Fibroblast of skin of back (primary cell): ENCODE data around the gene PTPRC.

Experiments used
- DNase-seq: peaks from one replicate; pipeline ENCODE4 v3.0.0-alpha.2; 2013

The PTPRC gene

DNA sequence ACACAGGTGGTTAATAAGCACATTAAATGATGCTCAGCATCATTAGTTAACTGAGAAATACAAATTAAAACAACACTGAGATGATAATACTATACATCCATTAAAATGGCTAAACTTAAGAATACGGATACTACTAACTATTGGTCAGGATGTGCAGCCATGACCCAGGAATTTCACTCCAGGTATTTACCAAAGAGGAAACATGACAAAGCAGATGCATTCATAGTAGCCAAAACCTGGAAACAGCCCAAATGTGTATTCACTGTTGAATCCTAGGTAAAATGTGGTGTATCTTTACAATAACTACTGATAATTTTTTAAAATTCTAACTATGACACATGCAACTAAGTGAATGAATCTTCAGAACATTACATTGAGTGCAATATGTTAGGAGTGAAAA is 73.0 kb downstream of the PTPRC start:
- no peak for DNase-seq

DNA sequence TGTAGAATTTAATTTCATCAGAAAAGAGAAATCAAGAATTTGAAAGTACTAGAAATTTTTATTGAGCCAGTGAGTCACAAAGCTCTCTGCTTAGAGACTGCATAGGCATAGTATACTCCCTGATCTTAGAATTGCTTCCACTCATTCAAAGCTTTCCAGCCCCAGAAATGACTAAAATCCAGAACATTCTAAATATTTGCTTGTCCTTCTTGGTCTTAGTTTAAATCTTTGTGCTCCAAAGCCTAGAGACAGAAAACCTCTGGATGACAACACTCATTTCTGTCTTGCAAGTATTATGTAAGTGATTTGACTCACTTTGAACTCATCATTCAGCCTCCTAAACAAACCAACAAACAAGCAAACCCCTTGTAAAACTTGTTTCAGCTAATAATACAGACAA is 74.2 kb downstream of the PTPRC start:
- DNase-seq = peak; percentile 50

DNA sequence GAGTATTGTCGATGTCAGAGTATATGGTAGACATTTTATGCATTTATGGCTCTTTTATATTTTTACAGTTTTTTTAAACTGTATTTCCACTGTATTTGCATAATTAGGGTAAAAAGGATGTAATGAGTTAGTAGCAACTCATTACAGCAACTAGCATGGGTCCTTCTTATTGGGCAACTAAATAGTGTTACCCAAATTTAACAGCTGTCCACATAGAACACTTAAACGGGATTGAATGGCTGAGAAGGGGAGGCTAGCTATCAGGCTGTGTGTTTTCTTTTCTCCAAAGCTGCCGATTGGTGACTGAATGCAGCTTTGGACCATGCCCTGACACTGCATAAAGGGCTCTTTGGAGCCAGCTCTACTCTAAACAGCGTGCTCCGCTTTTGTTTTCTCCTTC is 75.4 kb downstream of the PTPRC start:
- no peak for DNase-seq

DNA sequence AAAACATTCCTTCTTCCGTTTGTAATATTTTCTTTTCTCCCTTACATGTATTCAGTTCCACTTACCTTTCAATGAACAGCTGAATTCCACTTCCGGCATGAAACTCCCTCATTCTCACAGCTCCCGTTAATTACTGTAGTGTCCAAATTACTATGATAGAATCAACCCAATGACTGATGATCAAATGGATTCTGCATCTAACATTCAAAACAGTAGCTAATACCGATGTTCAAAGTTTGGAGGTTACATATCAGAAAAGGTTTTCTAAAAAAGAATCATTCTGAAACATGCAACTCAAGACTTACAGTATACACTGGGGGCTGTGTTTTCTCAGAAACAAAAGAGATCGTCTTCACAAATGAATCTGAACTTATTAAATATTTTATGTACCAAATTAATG is 77.2 kb downstream of the PTPRC start:
- no peak for DNase-seq

DNA sequence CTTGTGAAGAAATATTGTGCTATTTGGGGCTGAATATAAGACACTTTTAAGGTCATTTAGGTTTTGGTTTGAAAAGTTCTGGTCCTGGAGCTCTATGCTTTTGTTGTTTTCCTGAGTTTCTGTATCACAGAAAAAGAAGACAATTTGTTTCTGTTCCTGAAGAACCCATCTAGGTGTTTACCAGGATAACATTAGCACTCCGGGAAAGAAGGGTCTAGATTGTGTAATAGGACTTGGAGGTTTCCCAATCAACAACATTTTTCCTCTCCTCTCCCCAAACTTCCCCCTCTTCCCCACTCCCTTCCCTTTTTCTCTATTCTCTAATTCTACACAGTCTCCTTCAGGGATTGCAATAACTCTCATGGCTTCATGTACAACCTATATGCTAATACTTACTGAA is 78.7 kb downstream of the PTPRC start:
- DNase-seq = no peak

DNA sequence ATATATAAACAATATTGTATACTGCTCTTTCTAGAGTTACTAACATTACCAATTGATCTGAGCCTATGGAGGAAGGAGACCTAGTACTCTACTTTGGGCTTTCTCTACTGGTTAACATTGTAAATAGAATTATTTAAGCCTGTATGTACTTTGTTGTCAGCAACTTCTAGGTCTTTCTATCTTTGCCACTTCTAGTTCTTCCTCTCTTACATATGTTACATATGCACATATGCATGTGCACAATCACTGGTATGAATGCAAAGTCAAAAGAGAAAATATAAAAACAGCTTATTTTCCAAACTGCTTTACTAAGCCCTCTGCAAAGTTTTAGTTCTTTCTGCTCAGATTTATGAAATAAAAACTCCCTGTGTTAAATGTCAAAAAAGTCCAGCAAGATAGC is 84.3 kb downstream of the PTPRC start:
- no peak for DNase-seq

DNA sequence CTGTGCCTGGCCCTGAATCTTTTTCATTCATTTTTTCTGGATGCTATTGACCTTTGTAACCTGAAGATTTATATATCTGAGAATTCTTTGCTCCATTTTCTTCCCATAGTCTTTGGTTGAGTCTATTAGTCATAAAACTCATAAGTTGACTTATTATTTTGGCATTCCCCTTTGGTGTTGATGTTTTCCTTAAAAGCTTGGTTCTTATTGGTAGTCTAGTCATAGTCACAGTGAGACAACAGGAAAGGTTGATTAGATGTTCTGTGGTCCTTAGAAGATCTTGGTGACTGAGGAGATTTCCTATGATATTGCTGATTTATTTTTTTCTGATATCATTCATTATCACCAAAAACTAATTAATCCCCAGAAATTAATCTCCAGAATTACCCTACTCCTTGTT is 86.2 kb downstream of the PTPRC start:
- DNase-seq = peak; percentile 47

DNA sequence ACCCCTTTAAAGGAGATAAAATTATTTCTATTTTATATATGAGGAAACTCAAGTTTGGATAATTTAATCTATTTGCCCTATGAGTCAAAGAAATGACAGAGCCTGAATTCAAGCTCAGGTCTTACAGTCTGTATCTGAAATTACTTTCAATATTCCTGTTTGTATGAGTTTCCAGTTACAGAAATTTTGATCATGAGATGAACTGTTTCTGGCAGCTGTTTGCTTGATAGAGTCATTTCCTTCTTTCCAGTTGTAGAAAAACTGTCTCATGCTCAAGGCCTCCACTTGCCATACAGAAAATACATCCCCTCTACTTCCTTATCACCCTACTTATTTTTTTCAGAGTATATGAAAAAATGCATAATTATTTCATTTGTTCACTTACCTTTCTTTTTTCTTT is 87.6 kb downstream of the PTPRC start:
- DNase-seq = peak; percentile 64

DNA sequence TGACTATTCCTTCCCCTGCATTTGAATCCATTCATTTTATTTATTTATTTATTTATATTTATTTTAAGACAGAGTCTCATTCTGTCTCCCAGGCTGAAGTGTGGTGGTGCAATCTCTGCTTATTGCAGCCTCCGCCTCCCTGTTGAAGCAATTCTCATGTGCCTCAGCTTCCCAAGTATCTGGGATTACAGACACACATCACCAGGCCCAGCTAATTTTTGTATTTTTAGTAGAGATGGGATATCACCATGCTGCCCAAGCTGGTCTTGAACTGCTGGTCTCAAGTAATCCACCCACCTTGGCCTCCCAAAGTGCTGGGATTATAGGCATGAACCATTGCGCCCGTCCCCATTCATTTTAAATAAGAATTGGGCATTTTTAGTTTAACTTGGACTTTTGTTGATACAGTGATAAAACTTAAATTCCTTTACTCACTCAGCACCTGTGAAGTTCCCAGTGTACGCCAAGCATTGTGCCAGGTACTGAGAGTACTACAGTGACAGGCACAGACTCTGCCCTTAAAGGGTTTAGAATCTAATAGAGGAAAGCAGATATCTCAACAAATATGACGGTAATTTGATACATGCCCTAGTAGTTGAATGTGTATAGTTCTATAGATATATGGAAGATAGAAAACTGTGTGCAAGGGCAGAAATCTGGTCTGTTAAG is 90.5 kb downstream of the PTPRC start:
- no peak for DNase-seq

DNA sequence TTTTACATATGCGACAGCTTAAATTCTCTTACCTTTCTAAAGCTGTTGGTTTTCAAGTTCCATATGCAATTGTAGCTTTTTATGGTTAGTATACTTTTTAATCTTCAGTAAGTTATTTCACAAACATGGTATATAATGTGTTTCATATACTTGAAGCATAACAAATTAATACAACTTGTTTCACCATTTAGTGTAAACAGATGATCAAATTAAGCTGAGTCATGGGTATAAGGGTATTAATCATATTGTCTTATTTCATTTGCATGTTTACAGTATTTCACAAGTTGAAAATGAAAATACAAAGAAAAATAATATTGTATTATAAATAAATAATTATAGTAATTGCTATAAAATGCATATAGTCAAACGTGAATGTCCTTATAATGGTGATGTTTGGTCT is 92.1 kb downstream of the PTPRC start:
- DNase-seq = no peak

DNA sequence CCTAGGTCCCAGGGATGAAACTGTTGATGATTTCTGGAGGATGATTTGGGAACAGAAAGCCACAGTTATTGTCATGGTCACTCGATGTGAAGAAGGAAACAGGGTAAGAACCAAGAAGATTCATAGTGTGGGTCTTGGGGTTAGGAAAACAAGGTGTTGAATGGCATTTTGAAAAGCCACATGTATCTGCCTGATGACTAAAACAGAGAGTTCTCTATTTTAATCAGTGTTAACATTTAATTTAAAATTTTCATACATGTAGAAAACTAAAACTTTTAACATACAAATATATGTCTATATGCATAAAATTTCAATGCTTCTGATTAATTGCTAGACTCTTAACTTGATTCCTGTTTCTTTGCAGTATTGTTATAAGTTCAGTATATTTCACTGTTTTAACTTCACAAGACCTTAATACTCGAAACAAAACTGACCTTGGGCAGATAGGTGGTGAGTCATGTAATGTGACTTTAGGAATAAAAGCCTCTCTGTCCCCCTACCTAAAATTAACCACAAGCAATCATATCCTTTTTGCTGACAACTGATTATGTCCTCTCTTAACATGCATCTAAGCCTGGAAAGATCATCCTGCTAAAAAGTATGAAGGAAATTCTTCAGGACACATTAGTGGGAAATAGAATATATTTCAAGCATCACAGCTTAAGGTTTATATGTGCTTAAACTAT is 95.6 kb downstream of the PTPRC start:
- DNase-seq = no peak

DNA sequence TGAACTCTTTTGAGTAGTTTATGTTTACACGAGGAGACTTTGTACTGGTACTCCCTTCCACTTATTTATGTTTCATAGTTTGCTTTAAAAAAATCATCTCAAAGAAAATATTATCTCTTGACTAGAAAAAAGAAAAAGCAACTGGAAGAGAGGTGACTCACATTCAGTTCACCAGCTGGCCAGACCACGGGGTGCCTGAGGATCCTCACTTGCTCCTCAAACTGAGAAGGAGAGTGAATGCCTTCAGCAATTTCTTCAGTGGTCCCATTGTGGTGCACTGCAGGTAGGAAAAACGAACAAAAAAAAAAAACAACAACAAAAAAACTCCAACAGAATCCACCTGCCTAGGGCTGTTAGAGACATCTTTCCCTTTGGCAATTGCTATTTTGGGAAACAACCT is 102.9 kb downstream of the PTPRC start:
- DNase-seq = peak; percentile 72

DNA sequence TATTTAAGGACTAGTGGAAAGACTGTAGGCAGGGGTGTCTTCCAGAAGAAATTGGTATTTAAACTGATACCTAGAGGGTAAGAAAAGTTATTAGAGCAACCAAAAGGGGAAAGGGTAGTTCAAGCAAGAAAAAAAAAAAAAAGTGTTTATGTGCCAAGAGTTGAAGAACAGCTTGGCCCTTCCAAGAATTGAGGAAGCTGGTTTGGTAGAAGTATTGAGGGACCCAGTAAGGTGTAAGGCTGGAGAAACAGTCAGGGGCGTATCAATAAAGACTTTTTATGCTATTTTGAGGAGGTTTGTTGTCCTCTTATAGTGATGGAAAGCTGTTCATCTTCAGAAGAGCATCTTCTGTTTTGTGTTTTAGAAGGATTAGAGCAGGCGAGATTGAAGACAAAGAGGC is 108.3 kb downstream of the PTPRC start:
- DNase-seq = no peak

DNA sequence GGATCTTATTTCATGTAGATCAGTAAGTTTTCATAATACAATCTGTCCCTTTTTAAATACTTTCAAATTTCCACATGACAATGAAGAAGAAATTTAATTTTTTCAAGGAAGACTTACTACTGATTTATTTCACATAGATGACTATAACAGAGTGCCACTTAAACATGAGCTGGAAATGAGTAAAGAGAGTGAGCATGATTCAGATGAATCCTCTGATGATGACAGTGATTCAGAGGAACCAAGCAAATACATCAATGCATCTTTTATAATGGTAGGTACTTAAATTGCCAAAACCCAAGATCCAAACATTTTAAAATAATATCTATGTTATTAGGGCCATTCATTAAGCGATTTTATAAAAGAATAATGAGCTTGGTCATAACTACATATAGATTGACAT is 110.4 kb downstream of the PTPRC start:
- no peak for DNase-seq

DNA sequence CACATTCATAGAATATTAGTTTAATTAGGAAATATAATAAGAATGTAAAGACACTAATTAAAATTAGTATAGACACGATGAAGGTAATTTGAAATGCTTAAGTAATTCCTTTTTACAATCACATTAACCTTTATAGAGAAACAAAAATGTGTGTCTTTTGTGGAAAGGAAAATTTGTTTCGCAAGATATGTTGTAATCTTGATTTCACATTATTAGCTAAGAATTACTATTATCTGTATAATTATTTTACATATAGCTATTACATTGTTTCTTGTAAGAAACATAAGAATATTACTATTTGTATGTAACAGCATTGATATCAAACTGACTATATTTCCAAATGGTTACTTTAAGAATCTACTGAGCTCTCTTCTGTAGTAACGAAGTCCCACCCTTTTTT is 111.2 kb downstream of the PTPRC start:
- DNase-seq = no peak

DNA sequence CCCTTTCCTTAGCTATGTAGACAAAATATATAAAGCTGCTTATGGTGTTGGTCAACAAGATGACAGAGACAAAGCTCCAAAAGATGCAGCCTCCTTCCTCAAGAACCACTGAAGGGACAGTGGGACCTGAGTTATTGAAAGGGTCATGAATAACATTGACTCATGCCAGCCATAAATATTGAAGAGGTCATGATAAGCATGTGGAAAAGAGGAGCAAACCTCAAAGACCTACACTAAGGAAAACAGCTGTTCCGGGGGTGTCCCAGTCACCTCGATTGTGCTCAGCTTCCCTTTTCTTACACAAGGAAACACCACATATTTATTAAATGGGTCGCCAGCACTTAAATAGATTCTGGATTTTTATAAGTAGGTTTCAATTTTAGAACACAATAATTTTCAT is 112.9 kb downstream of the PTPRC start:
- DNase-seq = no peak

DNA sequence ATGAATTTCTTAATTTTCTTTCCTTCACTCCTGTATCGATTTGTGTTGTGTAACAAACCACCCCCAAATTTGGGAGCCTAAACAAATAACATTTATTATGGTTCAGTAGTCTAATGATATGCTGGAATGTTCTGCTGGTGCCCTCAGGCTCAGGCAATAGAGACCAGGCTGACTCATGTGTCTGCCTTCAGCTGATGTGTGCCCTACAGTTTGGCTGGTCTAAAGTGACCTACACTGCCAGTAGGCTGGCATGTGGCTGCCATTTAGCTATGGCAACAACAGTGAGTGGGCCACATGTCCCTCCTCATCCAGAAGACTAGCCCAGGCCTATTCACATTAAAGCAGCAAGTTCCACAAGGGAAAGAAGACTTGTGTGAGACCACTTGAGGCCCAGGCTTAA is 115.8 kb downstream of the PTPRC start:
- no peak for DNase-seq

DNA sequence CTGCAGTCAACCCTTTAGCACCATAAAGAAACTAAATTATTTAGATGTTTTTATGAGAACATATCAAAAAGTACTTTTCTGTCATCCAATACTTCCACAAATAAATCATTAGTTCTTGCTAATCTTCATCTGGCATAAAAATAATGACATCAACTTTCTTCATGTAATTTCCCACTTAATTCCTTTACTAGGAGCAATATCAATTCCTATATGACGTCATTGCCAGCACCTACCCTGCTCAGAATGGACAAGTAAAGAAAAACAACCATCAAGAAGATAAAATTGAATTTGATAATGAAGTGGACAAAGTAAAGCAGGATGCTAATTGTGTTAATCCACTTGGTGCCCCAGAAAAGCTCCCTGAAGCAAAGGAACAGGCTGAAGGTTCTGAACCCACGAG is 116.9 kb downstream of the PTPRC start:
- no peak for DNase-seq

DNA sequence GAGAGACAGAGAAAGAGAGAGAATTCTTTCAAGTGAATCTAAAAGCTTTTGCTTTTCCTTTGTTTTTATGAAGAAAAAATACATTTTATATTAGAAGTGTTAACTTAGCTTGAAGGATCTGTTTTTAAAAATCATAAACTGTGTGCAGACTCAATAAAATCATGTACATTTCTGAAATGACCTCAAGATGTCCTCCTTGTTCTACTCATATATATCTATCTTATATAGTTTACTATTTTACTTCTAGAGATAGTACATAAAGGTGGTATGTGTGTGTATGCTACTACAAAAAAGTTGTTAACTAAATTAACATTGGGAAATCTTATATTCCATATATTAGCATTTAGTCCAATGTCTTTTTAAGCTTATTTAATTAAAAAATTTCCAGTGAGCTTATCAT is 117.6 kb downstream of the PTPRC start:
- peak; percentile 31 for DNase-seq

DNA sequence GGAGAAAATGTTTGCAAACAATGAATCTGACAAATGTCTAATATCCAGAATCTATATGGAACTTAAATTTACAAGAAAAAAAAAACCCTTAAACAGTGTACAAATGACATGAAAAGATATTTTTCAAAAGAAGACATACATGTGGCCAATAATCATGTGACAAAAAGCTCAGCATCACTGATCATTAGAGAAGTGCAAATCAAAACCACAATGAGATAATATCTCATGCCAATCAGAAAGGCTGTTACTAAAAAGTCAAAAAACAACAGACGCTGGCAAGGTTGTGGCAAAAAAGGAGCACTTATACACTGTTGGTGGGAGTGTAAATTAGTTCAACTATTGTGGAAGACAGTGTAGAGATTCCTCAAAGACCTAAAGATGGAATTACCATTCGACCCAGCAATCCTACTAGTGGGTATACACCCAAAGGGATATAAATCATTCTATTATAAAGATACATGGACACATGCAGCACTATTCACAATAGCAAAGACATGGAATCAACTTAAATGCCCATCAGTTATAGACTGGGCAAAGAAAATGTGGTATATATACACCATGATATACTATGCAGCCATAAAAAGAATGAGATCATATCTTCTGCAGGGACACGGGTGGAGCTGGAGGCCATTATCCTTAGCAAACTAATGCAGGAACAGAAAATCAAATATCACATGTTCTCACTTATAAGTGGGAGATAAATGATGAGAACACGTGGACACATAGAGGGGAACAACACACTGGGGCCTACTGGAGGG is 123.2 kb downstream of the PTPRC start:
- no peak for DNase-seq

DNA sequence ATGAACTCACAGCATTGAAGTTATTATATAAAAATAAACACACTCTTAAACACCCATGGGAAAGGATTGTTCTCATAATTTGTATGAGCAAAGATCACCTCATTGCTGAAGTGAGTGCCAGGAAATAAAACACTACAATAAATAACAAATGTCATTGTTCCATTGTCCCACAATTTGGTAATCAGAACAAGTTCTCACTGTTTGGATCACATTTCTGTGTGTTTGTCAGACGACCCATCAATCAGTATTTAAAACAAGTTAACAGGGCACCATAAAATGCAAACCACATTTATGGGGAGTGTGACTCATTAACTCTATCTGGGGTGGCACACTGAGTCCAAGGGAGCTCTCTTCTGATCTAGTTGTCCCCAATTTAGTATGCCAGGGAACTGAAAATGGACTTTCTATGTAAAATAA is 124.5 kb downstream of the PTPRC start:
- no peak for DNase-seq

DNA sequence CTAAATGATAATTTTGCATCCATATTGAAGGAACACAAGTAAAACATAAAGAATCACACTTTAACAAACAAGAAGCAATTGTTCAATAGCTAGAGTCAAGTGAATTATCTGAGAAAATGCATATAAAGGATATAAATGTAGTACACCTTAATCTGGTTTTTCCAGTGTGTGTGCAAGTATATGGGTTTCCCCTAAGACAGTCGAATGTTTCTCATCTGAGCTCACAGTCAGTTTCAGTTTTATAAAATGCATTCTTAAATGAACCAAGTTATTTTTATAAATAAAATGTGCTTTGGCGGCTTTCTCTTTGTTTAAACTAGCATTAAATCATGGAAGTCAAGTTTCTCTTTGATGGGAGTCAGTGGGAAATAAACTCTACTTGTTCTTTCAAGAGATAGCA is 125.9 kb downstream of the PTPRC start:
- DNase-seq = no peak

DNA sequence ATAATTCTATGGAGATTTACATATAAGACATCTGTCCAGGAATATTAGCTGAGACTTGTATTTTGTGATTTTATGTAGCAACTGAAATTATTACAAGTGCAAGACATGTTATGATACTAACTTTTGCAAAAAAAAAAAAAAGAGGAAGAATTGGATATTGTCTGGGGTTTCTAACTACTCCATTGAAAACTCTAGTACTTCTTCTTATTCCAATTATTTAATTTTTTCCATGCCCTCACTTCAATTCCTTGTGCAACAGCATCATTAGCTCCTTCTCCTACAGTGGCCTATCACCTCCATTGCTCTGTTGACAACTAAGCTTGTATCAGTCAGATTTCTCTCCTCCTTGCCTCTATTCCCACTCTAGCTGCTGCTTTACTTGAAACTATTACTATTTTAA is 126.6 kb downstream of the PTPRC start:
- no peak for DNase-seq

DNA sequence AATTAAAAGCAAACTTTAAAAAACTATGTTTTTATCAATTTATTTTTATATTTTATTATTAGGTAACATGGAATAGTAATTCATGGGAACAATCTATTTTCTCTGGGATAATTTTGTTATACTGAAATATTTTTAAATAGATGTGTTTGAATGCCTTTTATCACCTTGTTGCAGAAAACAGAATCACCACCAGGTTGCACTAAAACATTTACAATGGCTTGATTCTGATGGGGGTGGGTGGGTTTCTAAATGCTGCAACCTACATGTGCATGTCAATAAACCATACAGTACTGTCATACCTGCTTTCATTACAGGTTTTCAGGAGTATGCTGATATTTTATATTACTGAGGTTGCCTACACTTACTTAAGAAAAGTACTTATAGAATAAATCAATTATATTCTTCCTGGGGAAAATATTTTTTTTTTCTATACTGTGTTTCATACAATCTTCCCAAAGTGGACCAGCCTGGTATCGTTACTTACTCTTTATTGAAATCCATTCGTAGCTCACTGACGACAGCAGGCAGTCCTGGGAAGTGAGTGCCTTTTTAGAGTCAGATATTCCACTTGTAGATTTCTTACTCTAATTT is 132.8 kb downstream of the PTPRC start:
- DNase-seq = peak; percentile 51
